Vagina (tissue), 2 donors: Measurements from ENCODE around the gene ALDH1L1.

ENCODE experiments used
- CTCF ChIP-seq, 3 experiments: fragments of 450-650 bp in 2 of 3; fragments of 200-600 bp in 1 of 3; sonication (generic) in 1 of 3; IDR thresholded peaks; one replicate each; pipeline ENCODE4 v1.5.1; 2017 to 2019; ENCODE audit warnings: antibody characterized with exemption in 3 of 3, mild to moderate bottlenecking in 2 of 3, moderate library complexity in 2 of 3
- POLR2A ChIP-seq, 2 donors: fragments of 450-650 bp; IDR thresholded peaks; one replicate each; pipeline ENCODE4 v1.6.1; 2017; ENCODE audit warnings: antibody characterized with exemption in 2 of 2, mild to moderate bottlenecking in 2 of 2, moderate library complexity in 2 of 2

- no peak for TF ChIP-seq POLR2A (IDR thresholded peaks at IDR 0.05)
- no peak for TF ChIP-seq CTCF (IDR thresholded peaks at IDR 0.05)
Observed at GRCh38 chr3:126129398-126129891, 50.9 kb downstream of the ALDH1L1 start.
